LoVo (cell line): ENCODE measurements around the gene TTC7B.

Experiments
- DNase-seq: peaks from one replicate; pipeline ENCODE4 v3.0.0-alpha.2; 2016; ENCODE audit warnings: low spot score

The TTC7B gene

DNA sequence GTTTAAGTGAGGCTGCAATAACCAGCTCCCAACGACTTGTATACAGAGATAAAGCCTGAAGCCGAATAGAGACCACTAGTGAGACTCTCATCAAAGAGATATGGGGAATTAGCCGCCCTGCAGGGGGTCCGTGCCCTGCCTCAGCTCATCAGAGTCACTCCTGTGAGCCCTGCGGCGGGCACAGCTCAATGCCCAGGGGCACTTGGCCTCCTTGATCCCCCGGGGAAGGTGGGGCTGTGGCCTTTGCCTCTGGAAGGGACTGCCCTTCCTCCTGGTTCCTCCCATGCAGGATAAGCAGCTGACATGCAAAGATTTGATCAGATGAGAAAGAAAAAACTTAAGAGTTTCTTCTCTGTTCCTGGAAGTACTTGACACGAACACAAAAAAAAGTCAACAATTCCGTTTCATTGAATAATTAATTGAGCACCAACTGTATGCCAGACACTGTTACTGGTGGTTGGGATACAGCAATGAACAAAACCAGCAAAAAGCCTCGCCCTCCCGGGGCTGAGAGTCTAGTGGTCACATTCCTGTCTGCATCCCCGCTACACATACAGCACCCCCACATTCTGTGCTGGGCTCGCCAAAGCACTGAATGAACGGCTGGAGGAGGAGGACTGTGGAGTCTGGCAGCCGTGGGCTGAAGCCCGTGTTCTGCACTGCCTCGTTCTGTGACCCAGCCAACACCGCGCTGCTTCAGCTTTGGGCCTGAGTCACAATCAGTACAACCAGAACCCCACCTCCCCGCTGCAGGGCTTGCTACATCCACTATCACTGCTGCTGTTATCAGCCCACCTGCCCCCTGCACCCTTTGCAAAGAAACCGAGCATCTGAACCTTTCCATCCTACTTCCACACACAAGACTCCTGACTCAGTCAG is 10.3 kb downstream of the TTC7B start:
- DNase-seq, result no peak

DNA sequence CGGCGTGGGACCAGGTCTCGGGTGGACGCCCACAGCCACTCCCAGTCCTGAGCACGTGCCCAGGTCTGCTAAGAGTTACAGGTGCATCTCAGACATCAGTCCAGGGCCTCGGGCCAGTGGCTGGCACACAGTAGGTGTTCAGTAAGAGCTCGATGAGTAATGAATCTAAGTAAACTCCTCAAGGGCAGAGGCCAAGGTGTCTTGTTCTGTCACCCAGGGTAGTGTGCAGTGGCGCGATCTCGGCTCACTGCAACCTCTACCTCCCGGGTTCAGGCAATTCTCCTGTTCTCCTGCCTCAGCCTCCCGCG is 11.2 kb downstream of the TTC7B start:
- no peak for DNase-seq

DNA sequence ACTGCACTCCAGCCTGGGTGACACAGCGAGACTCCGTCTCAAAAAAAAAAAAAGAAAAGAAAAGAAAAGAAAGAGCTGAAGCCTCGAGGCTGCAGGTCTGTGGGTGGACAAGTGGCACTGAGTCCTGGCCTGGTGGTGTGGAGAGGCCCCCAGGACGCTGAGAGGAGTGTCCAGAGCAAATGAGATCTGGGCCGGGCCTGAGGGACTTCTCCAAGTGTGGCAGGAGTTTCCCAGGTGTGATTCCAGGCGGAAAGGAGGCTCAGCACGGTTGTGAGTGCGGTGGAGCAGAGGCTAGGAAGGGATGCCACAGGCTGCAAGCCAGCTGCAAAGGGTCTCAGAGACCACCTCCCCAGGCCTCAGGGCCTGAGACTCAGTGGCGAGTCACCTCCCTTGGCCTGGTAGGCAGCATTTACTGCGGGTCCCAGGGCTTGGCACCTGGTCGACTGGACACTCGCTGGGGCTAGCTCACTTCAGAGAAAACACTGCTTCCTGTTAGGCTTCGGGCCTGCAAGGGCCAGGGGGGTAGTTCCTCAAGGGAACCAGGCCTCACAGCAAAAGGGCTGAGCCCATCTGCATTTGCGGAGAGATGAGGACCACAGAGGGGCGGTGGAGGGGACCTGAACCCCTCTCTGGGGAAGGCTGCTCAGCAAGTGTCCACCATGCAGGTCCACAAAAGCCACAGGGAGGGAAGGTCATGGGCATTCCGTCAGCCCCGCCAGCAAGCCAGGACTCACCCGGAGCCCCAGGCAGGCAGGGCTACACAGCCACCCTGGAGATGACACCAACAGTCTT is 11.7 kb downstream of the TTC7B start:
- DNase-seq, result no peak

GRCh38 chr14:90803249-90803648 is 13.0 kb downstream of the TTC7B start:
- DNase-seq, result no peak

DNA sequence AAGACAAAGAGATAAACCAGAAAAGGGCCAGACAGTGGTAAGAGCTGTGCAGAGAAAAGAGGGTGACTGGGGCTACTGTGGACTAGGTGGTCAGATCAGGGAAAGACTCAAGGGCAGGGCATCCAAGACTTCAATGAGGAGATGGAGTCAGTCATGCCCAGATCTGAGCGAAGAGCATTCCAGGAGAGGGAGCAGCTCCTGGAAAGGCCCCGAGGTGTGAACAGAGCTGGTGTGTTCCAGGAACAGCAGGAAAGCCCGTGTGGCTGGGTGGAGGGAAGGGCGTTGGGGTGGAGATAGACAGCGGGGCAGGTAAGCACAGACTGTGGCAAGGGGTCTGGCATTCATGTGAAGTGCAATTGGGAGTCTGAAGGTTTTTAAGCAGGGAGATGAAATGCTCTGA is 16.8 kb downstream of the TTC7B start:
- no peak for DNase-seq

GRCh38 chr14:90797919-90798318 is 18.3 kb downstream of the TTC7B start:
- DNase-seq, result no peak

DNA sequence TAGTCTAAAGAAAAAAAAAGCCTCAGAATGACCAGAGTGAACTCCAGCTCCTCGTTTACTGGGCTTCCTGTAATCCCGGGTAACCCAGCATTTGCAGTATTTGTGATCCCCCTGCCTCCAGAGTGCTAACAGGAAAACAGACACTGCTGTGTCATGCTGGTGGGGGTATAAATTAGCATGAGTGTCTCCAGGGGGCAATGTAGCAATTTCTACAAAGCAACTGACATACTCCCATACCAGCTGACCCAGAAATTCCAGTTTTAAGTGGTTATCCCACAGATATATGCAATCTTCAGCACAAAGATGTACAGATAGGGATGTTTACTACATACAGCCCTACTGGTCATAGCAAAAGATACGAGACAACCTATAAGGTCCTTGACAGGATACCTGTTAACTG is 18.8 kb downstream of the TTC7B start:
- no peak for DNase-seq

GRCh38 chr14:90796329-90796728 is 19.9 kb downstream of the TTC7B start:
- no peak for DNase-seq

DNA sequence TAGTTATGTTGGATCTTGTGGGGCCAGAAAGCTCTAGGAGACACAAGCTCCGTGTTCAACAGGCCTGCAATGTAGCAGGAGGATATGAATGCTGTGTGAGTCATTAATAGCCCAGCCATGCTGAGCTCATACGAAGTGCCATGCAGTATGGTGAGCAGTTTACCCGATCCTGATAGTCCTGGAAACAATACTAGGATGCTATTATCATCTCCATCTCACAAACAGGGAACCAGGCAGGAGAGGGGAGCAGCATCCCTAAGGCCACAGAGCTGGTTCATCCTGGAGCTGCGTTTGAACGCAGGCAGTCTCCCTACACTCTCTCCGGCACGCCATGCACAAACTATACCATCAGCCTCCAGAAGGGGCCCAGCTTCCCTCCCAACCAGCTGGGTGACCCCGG is 20.5 kb downstream of the TTC7B start:
- DNase-seq, result no peak

DNA sequence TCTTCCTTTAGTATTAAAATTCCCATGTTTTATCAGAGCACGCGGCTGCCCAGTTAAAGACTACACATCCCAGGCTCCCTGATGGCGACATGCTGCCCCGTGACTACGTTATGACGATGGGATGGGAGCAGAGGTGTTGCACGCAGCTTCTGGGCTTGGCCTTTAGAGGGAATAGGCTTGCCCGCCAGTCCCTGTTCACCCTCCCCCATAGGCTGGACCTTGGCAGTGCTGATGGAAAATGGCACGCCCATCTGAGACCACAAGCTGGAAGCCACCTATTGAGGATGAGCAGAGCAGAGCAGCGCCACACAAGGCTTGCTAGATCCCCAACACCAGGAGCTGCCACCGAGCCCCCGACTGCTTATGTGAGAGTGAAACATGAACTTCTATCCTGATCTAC is 24.7 kb downstream of the TTC7B start:
- DNase-seq, result no peak

DNA sequence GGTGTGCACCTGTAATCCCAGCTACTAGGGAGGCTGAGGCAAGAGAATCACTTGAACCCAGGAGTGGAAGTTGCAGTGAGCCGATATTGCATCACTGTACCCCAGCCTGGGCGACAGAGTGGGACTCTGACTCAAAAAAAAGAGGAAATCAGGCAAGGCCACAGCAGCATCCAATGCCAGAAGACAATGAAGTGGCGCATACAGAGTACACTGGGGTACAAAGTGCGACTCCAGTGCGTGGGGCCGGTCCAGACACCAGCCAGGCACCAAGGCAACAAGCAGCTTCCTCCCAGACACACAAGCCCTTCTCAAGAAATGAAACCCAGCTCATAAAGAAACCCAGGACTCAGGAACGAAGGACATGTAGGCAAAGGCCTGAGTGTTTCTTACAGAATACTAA is 28.2 kb downstream of the TTC7B start:
- no peak for DNase-seq

- DNase-seq, result no peak
Measured at GRCh38 chr14:90785876-90786450, 30.3 kb downstream of the TTC7B start.

- no peak for DNase-seq
Measured at GRCh38 chr14:90785471-90785870, 30.8 kb downstream of the TTC7B start.

DNA sequence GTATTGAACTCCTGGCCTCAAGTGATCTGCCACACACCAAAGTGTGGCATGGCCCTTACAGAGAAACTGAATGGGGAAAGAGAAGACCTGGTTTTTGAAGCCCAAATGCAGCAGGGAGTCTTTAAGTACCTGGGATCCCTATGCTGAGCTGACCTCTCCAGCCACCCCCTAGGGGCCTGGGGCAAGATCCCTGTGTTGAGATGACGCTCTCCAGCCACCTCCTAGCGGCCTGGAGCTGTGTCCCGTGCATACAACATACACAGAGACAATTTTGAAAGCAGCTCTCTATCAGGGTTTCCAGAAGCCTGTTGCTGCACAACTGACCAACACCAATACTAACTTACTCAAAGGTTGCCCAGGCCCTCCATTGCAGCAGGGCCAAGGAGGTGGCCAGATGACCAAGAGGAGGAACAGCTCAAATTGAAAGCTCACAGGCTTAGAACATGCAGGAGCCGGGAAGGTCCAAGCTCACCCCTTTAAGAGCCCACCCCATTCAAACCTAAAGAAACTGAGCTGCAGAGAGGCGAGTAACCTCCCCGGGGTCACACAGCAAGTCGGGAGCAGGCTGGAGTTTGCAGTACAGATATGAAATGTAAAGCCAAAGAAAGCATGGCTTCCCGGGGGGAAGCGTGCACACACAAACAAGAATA is 31.5 kb downstream of the TTC7B start:
- no peak for DNase-seq

DNA sequence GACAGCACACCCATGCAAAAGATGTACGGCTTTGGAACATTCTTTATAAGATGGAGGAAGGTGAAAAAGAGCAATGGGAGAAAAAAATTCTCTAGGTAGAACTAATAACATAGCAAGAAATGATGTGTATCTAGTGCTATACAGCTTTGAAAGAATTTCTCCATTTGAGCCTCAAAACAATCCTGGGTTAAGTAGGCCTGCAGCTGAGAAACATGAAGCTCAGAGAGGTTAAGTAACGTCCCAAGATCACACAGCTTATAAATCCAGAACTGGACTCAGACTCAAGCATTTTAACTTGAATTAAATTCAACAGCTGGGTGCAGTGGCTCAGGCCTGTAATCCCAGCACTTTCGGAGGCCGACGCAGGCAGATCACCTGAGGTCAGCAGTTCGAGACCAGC is 32.9 kb downstream of the TTC7B start:
- no peak for DNase-seq

- no peak for DNase-seq
Measured at GRCh38 chr14:90782892-90783291, 33.3 kb downstream of the TTC7B start.

DNA sequence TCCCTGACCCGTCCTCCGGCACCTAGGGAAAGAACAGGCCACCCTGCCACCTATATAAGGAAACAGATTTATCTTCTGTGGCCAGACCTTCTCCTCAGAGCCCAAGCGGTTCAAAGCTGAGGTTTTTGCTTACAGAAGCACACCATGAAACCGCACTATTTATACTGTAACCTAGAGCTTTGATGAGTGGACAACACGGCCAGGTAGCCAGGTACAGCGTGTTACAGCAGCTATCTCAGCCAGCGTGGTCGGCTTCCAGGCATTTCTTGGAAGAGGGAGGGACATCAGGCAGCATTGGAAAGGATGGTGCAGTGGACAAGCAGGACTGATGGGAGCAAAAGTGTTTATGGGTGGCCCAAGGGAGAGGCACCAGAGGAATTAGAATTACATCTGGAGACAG is 34.4 kb downstream of the TTC7B start:
- no peak for DNase-seq

DNA sequence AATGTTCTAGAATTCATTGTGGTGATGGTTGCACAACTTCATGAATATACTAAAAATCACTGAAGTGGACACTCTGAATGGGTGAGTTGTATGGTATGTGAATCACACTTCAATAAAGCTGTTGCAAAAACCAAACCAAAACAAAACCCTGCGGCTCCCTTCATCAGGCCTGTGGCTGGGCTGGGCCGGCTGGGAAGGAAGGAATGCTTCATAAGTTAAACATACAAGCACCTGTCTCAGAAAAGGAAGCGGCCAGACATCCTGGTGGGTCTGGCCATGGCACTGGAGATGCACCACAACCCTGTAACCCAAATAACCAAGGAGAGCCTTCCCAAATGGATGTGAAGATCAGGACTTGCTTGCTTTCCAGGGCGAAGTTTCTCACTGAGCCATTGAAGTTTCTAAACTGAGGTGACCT is 34.9 kb downstream of the TTC7B start:
- no peak for DNase-seq

- DNase-seq, result no peak
Measured at GRCh38 chr14:90780519-90780918, 35.7 kb downstream of the TTC7B start.

- DNase-seq, result no peak
Measured at GRCh38 chr14:90778571-90779255, 37.5 kb downstream of the TTC7B start.

GRCh38 chr14:90777830-90778485 is 38.3 kb downstream of the TTC7B start:
- no peak for DNase-seq

DNA sequence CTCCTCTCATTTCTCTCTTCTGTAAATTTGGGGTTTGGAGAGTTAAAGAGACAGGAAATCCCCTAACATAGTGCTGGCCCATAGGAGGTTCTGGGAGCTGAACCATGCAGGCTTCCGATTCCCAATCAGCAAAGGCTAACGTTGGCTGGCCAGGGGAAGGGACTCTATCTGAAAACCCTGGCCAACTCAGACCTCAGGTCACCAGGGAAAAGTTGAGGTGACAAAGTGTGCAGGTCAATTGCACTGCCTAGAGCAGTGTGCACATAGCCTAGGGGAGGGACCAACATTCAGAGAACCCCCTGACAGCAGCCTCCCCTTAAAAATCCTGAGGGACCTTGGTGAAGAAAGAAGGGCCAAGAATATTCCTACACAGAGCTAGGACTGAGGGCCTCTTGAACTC is 38.9 kb downstream of the TTC7B start:
- DNase-seq, result no peak
